Pons (tissue), 1 donor: ENCODE data around the gene SLC6A19.

Source experiments
- DNase-seq: peaks from one replicate; pipeline ENCODE4 v3.0.0-alpha.2; 2016; ENCODE audit warnings: low spot score

SLC6A19 gene

GRCh38 chr5:1180841-1181271 is 20.5 kb upstream of the SLC6A19 start:
- no peak for DNase-seq

- DNase-seq: no peak
Measured at GRCh38 chr5:1181451-1182359, 19.7 kb upstream of the SLC6A19 start.

GRCh38 chr5:1182360-1182632 is 19.1 kb upstream of the SLC6A19 start:
- no peak for DNase-seq

GRCh38 chr5:1182633-1183423 is 18.6 kb upstream of the SLC6A19 start:
- DNase-seq: peak; percentile 96

GRCh38 chr5:1183424-1184162 is 17.8 kb upstream of the SLC6A19 start:
- DNase-seq: no peak

GRCh38 chr5:1184163-1184470 is 17.3 kb upstream of the SLC6A19 start:
- no peak for DNase-seq

GRCh38 chr5:1184481-1184880 is 16.9 kb upstream of the SLC6A19 start:
- no peak for DNase-seq

GRCh38 chr5:1185038-1185627 is 16.3 kb upstream of the SLC6A19 start:
- no peak for DNase-seq

GRCh38 chr5:1185629-1186350 is 15.6 kb upstream of the SLC6A19 start:
- DNase-seq: no peak

- no peak for DNase-seq
Measured at GRCh38 chr5:1186351-1187233, 14.8 kb upstream of the SLC6A19 start.

GRCh38 chr5:1187234-1187949 is 14.0 kb upstream of the SLC6A19 start:
- no peak for DNase-seq

- DNase-seq: no peak
Measured at GRCh38 chr5:1187950-1188334, 13.5 kb upstream of the SLC6A19 start.

GRCh38 chr5:1188464-1188863 is 12.9 kb upstream of the SLC6A19 start:
- DNase-seq: no peak

- DNase-seq: no peak
Measured at GRCh38 chr5:1189269-1189668, 12.1 kb upstream of the SLC6A19 start.

- DNase-seq: no peak
Measured at GRCh38 chr5:1190278-1190677, 11.1 kb upstream of the SLC6A19 start.

- DNase-seq: no peak
Measured at GRCh38 chr5:1190837-1191239, 10.6 kb upstream of the SLC6A19 start.

- DNase-seq: no peak
Measured at GRCh38 chr5:1192971-1193590, 8.3 kb upstream of the SLC6A19 start.

- DNase-seq: no peak
Measured at GRCh38 chr5:1193591-1193985, 7.8 kb upstream of the SLC6A19 start.

- no peak for DNase-seq
Measured at GRCh38 chr5:1194378-1194777, 7.0 kb upstream of the SLC6A19 start.

GRCh38 chr5:1195439-1195838 is 6.0 kb upstream of the SLC6A19 start:
- no peak for DNase-seq
